HG03378 (cell line): ENCODE data around the gene CYTH1.

Source experiments
- ATAC-seq: cut with Tn5 transposase; IDR thresholded peaks from one replicate; pipeline ENCODE4 v1.9.1; 2021; ENCODE audit warnings: mild to moderate bottlenecking, moderate library complexity; ENCODE audit not compliant: unreplicated experiment

The CYTH1 gene

GRCh38 chr17:78629436-78629995 lies 152.6 kb downstream of the CYTH1 start:
- ATAC-seq: no peak

DNA sequence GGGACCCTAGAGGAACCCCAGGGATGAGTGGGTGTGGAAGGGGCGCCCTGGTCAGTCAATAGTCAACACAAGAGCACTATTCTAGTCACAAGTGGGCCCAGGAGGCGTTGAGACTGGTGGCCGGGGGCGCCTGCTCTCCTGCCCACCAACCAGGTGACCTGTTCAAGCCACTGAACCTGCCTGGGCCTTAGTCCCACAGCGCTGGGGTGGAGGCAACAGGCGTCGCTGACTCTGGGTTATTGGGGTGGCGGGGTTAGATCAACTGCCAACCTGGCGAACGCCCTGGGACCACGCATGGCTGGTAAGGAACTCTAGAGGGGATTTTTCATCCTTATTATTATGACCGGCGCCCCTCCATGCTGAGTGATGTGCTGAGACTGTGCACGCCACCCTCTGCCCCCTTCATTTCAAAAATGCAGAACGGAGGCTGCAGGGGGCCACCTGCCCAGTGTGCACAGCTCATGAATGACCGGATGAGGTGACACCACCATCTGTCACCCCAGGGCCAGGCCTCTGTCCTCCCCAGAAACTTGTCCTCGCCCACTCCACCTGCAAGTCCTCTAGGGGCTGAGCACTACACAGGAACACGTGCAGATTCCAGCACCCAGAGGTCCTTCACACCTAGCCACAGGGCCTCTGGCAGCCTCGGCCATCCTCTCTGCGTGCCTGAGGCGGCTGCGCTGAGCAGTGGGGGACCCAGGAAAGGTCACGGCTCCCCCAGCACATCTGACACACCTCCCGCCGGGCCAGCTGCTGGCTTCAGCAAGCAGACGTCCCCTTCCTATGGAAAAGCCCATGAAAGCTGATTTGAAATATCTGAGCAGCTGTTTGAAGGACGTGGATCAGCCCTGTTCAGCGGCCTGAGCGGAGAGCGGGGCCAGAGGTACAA lies 153.3 kb downstream of the CYTH1 start:
- ATAC-seq: no peak

DNA sequence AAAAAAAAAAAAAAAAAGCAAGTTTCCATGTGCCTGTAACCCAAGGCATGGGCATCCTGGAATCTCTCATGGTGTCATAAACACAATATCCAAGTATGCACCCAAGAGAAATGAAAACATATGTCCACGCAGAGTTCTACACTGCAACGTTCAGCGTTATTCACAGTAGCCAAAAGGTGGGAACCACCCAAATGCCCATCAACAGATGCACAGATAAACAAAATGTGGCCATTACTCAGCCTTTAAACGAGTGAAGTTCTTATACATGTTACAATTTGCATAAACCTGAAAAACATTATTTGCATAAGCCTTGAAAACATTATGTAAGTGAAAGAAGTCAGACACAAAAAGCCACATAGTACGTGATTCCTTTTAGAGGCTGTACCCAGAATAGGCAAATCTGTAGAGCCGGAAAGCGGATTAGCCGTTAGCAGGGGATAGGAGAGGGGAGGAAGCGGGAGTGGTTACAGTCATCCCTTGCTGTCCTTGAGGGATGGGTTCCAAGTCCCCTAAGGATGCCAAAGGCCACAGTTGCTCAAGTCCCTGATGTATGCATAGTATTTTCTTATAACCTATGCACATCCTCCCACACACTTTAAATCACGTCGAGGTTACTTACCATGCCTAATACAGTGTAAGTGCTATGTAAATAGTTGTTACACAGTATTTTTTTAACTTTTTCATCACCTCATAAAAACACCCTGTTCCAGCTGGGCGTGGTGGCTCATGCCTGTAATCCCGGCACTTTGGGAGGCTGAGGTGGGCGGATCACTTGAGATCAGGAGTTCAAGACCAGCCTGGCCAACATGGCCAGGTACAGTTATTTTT lies 157.5 kb downstream of the CYTH1 start:
- no peak for ATAC-seq
